ENCODE results near the gene MAGEB3.
"Not testable (repeated sequence)": the region's sequence is repeated elsewhere in the genome, so short reads cannot be mapped to it uniquely, and the experiment has no call there.

The MAGEB3 gene

GRCh38 chrX:30230395-30230794, at the start of gene MAGEB3:
MAGEB3 (plus strand) TSS chrX:30230657; CDS start chrX:30235925, 5,268 bp downstream.
- TF ChIP-seq, protein P1, sequence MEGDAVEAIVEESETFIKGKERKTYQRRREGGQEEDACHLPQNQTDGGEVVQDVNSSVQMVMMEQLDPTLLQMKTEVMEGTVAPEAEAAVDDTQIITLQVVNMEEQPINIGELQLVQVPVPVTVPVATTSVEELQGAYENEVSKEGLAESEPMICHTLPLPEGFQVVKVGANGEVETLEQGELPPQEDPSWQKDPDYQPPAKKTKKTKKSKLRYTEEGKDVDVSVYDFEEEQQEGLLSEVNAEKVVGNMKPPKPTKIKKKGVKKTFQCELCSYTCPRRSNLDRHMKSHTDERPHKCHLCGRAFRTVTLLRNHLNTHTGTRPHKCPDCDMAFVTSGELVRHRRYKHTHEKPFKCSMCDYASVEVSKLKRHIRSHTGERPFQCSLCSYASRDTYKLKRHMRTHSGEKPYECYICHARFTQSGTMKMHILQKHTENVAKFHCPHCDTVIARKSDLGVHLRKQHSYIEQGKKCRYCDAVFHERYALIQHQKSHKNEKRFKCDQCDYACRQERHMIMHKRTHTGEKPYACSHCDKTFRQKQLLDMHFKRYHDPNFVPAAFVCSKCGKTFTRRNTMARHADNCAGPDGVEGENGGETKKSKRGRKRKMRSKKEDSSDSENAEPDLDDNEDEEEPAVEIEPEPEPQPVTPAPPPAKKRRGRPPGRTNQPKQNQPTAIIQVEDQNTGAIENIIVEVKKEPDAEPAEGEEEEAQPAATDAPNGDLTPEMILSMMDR (IDR thresholded peaks at IDR 0.05; ENCODE audit: insufficient read depth, low read length, missing control alignments): no peak
- H3K4me3 ChIP-seq (ENCODE audit: low read depth, low read length): no peak within 1 kb of the TSS
- no peak for DNase-seq (ENCODE audit: low read depth, low spot score)
- POLR2A ChIA-PET: no interaction called here
- CTCF ChIA-PET: no interaction called here

DNA sequence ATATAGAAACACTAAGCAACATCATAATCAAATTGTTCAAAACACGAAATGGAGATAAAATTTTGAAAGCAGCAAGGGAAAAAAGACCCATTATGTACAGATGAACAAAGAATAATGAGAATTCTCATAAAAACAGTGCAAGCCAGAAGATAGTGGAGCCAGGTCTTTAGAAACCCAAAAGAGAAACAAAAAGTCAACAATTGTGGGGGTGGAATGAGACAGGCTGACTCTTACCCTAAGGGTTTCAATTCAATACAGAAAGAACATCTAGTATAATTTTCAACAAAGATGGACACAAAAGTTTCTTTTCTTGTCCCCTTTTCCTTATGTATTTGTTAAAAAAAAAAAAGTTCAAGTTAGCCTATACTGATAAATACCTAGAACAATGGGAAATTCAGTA, 49.1 kb upstream of the MAGEB3 start:
- CTCF ChIA-PET: no interaction called here
- POLR2A ChIA-PET: no interaction called here
- no peak for DNase-seq (ENCODE audit: low read depth, low spot score)
- no peak overlapping the region for H3K4me3 ChIP-seq (ENCODE audit: low read depth, low read length)
- TF ChIP-seq, protein P1 (IDR thresholded peaks at IDR 0.05; ENCODE audit: insufficient read depth, low read length, missing control alignments): no peak

- POLR2A ChIA-PET: no interaction called here
- no peak overlapping the region for H3K4me3 ChIP-seq (ENCODE audit: low read depth, low read length)
- TF ChIP-seq, protein P1 (IDR thresholded peaks at IDR 0.05; ENCODE audit: insufficient read depth, low read length, missing control alignments): no peak
- DNase-seq (ENCODE audit: low read depth, low spot score): no peak
- CTCF ChIA-PET: no interaction called here
These were observed 46.9 kb upstream of the MAGEB3 start for GRCh38 chrX:30183554-30183953.

DNA sequence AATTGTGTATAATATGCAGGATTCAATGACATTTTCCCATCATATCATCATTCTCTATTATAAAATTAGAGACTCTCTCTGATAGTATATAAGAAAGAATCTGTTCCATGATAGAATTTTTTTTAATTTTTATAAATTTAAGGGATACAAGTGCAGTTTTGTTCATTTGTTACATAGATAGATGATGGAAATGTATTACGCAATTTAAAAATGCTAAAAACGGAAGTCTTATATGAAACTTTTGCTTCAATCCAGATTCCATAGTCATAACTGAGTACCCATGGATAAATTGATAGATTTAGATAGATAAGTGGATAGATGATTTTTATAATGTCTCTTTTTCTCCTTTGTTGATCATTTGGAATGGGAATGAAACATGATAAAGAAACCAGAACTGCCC, 40.0 kb upstream of the MAGEB3 start:
- TF ChIP-seq, protein P1 (IDR thresholded peaks at IDR 0.05; ENCODE audit: insufficient read depth, low read length, missing control alignments): no peak
- H3K4me3 ChIP-seq (ENCODE audit: low read depth, low read length): no peak overlapping the region
- ChIA-PET CTCF (no interaction called here), POLR2A (no interaction called here)
- DNase-seq (ENCODE audit: low read depth, low spot score): no peak

DNA sequence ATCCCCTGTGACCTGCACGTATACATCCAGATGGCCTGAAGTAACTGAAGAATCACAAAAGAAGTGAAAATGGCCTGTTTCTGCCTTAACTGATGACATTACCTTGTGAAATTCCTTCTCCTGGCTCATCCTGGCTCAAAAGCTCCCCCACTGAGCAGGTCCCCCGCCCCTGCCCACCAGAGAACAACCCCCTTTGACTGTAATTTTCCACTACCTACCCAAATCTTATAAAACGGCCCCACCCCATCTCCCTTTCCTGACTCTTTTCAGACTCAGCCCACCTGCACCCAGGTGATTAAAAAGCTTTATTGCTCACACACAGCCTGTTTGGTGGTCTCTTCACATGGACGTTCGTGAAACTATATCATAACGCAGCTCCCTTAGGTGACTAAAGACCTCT, 36.5 kb upstream of the MAGEB3 start:
- DNase-seq (ENCODE audit: low read depth, low spot score); H3K4me3 ChIP-seq (ENCODE audit: low read depth, low read length); POLR2A ChIA-PET; CTCF ChIA-PET: not testable (repeated sequence)

- ChIA-PET CTCF (interaction anchor here (0.6 kb wide), 1 partner anchor 165 kb away, joined by 3 read pairs; no protein-coding TSS in a partner anchor), POLR2A (no interaction called here)
- TF ChIP-seq, protein P1 (IDR thresholded peaks at IDR 0.05; ENCODE audit: insufficient read depth, low read length, missing control alignments): no peak
- H3K4me3 ChIP-seq (ENCODE audit: low read depth, low read length): no peak overlapping the region
- DNase-seq (ENCODE audit: low read depth, low spot score): no peak
These were observed 34.1 kb upstream of the MAGEB3 start for GRCh38 chrX:30196322-30196721.

DNA sequence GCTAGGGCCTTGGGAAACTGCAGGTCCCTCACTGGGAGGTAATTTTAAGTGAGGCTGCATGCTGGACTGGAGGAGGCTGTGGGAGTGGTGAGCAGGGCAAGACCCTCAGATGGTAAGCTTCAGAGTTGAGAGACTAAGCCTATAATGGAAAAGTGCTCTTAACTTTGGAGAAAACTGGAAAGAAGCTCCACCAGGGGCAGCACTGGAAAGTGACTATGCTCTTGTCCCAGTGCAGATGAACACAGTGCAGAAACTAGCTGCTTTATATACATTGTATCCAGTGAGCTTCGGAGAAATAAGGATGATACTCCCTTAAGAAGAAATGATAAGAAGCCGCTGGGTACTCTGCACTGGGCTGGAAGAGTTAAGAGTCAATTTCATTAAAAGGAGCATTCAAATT, 18.3 kb upstream of the MAGEB3 start:
- TF ChIP-seq, protein P1 (IDR thresholded peaks at IDR 0.05; ENCODE audit: insufficient read depth, low read length, missing control alignments): no peak
- ChIA-PET CTCF (no interaction called here), POLR2A (no interaction called here)
- no peak overlapping the region for H3K4me3 ChIP-seq (ENCODE audit: low read depth, low read length)
- no peak for DNase-seq (ENCODE audit: low read depth, low spot score)

Measured in AG04449 (cell line).